Muscle of leg (tissue), 11 donors: ENCODE data around the gene CTSA. TPM values are rescaled to one million over a fixed set of nuclear protein-coding genes. Genes with fewer than 3 reads are reported as not detected.
"Not testable (repeated sequence)": the region's sequence is repeated elsewhere in the genome, so short reads cannot be mapped to it uniquely, and the experiment has no call there.

ENCODE experiments used
- DNase-seq: peaks from one replicate; pipeline ENCODE4 v3.0.0; 2013
- H3K27ac ChIP-seq: one replicate; pipeline ENCODE4 v1.5.1; 2013; ENCODE audit warnings: mild to moderate bottlenecking, low read length, control low read depth
- H3K27me3 ChIP-seq: one replicate; pipeline ENCODE4 v1.6.1; 2013; ENCODE audit warnings: low read length; ENCODE audit not compliant: control insufficient read depth, insufficient read depth
- H3K36me3 ChIP-seq: one replicate; pipeline ENCODE4 v1.6.1; 2013; ENCODE audit warnings: low read length; ENCODE audit not compliant: control insufficient read depth, insufficient read depth
- H3K4me1 ChIP-seq: one replicate; pipeline ENCODE4 v1.6.1; 2013; ENCODE audit warnings: low read length; ENCODE audit not compliant: control insufficient read depth, insufficient read depth
- H3K4me3 ChIP-seq: one replicate; pipeline ENCODE4 v1.5.1; 2013; ENCODE audit warnings: low read length, control low read depth
- H3K9me3 ChIP-seq: replicated peaks from 2 replicates; pipeline ENCODE4 v1.6.1; 2013; ENCODE audit warnings: low read depth, low read length; ENCODE audit not compliant: control insufficient read depth
- WGBS: methylation state at CpG from one replicate; pipeline ENCODE4 v1.1.5; 2013; ENCODE audit warnings: missing lambda C conversion rate; ENCODE audit not compliant: insufficient coverage; 5-methylcytosine and 5-hydroxymethylcytosine counted together
- polyA plus RNA-seq, 8 donors: library from polyadenylated mRNA; unstranded; fragments of 120-200 nt; gene quantifications; one replicate each; pipeline versions ENCODE4 v1.2.1 to v1.2.3, GENCODE V29; 2013; ENCODE audit warnings: inconsistent platforms in 1 of 8, low replicate concordance in 1 of 8; ENCODE audit not compliant: insufficient read length in 8 of 8, insufficient read depth in 1 of 8
- total RNA-seq: library from RNA; stranded (reverse); fragments of 120-200 nt; gene quantifications from one replicate; pipeline ENCODE4 v1.2.4, GENCODE V29; 2013

The CTSA gene
- total and polyA plus RNA-seq, 9 donors: 38.9 to 97.4 (median 66.5) TPM

- WGBS: 90% methylated on average over 5 of the region's 7 CpGs
- Histone ChIP-seq H3K36me3 (no peaks in the 10 kb centered on the region), H3K27ac (no peak overlapping the region), H3K27me3 (no peaks in the 10 kb centered on the region), H3K9me3 (no peaks in the 10 kb centered on the region), H3K4me1 (no peaks in the 10 kb centered on the region), H3K4me3 (no peak overlapping the region)
- no peak for DNase-seq
Observed at GRCh38 chr20:45863543-45864470, 27.3 kb upstream of the CTSA start.

GRCh38 chr20:45866454-45866853, 24.7 kb upstream of the CTSA start:
- Histone ChIP-seq H3K9me3 (no peaks in the 10 kb centered on the region), H3K27me3 (no peaks in the 10 kb centered on the region), H3K27ac (no peak overlapping the region), H3K4me1 (no peaks in the 10 kb centered on the region), H3K4me3 (no peak overlapping the region), H3K36me3 (no peaks in the 10 kb centered on the region)
- DNase-seq: no peak
- WGBS: 100% methylated on average over 2 of the region's 5 CpGs

GRCh38 chr20:45867136-45867818, 23.9 kb upstream of the CTSA start:
- no peaks in the 10 kb centered on the region for H3K9me3 ChIP-seq
- H3K4me1 ChIP-seq: no peaks in the 10 kb centered on the region
- H3K27ac ChIP-seq: no peak overlapping the region
- DNase-seq: no peak
- no peaks in the 10 kb centered on the region for H3K27me3 ChIP-seq
- H3K4me3 ChIP-seq: no peak overlapping the region
- no peaks in the 10 kb centered on the region for H3K36me3 ChIP-seq
- no CpG with 5 or more reads among the region's 6 CpGs for WGBS

GRCh38 chr20:45867819-45868176, 23.3 kb upstream of the CTSA start:
- no peaks in the 10 kb centered on the region for H3K9me3 ChIP-seq
- H3K36me3 ChIP-seq: peaks cover 3% of the 10 kb centered on the region
- no peak for DNase-seq
- H3K4me1 ChIP-seq: no peaks in the 10 kb centered on the region
- no peak overlapping the region for H3K4me3 ChIP-seq
- no peaks in the 10 kb centered on the region for H3K27me3 ChIP-seq
- no peak overlapping the region for H3K27ac ChIP-seq

- H3K9me3 ChIP-seq: no peaks in the 10 kb centered on the region
- no peaks in the 10 kb centered on the region for H3K27me3 ChIP-seq
- WGBS: 100% methylated on average over 1 of the region's 4 CpGs
- no peak for DNase-seq
- no peak overlapping the region for H3K27ac ChIP-seq
- no peaks in the 10 kb centered on the region for H3K4me1 ChIP-seq
- peaks cover 15% of the 10 kb centered on the region for H3K36me3 ChIP-seq
- no peak overlapping the region for H3K4me3 ChIP-seq
Observed at GRCh38 chr20:45872626-45873025, 18.5 kb upstream of the CTSA start.

- WGBS: no CpG with 5 or more reads among the region's 1 CpG
- Histone ChIP-seq H3K27ac (no peak overlapping the region), H3K4me1 (no peaks in the 10 kb centered on the region), H3K36me3 (peaks cover 23% of the 10 kb centered on the region), H3K9me3 (no peaks in the 10 kb centered on the region), H3K27me3 (no peaks in the 10 kb centered on the region), H3K4me3 (no peak overlapping the region)
- DNase-seq: no peak
Observed at GRCh38 chr20:45873409-45874103, 17.6 kb upstream of the CTSA start.

GRCh38 chr20:45874104-45874481, 17.0 kb upstream of the CTSA start:
- DNase-seq, H3K4me3 ChIP-seq, H3K9me3 ChIP-seq, H3K4me1 ChIP-seq, H3K27ac ChIP-seq, H3K27me3 ChIP-seq: not testable (repeated sequence)
- H3K36me3 ChIP-seq: peaks cover 23% of the 10 kb centered on the region
- WGBS: 93% methylated on average over 8 of the region's 10 CpGs

- Histone ChIP-seq H3K4me1 (no peaks in the 10 kb centered on the region), H3K4me3 (no peak overlapping the region), H3K36me3 (peaks cover 23% of the 10 kb centered on the region), H3K9me3 (no peaks in the 10 kb centered on the region), H3K27ac (no peak overlapping the region), H3K27me3 (no peaks in the 10 kb centered on the region)
- 78% methylated on average over 3 of the region's 4 CpGs for WGBS
- no peak for DNase-seq
Observed at GRCh38 chr20:45874576-45874975, 16.6 kb upstream of the CTSA start.

- H3K4me1 ChIP-seq: peaks cover 3% of the 10 kb centered on the region
- H3K27ac ChIP-seq: no peak overlapping the region
- H3K4me3 ChIP-seq: no peak overlapping the region
- peaks cover 28% of the 10 kb centered on the region for H3K36me3 ChIP-seq
- no peaks in the 10 kb centered on the region for H3K9me3 ChIP-seq
- H3K27me3 ChIP-seq: no peaks in the 10 kb centered on the region
- DNase-seq: peak; percentile 84
- WGBS: 82% methylated on average over 11 of the region's 13 CpGs
Observed at GRCh38 chr20:45878076-45878761, 12.9 kb upstream of the CTSA start.
